ENCODE measurements around the gene TEX13A. TPM values are rescaled to one million over a fixed set of nuclear protein-coding genes. Genes with fewer than 3 reads are reported as not detected.
"Not testable (repeated sequence)": the region's sequence is repeated elsewhere in the genome, so short reads cannot be mapped to it uniquely, and the experiment has no call there.

The TEX13A gene
- total and polyA plus RNA-seq, 9 of the 15 experiments (the other 6 are each of a cell fraction or from before 2014, with no cell fraction given): 0.23 TPM; not detected in 8

GRCh38 chrX:105241056-105241455 lies 20.6 kb upstream of the TEX13A start:
- CTCF ChIA-PET (ENCODE audit: low intra/inter-chr PET ratio): no interaction called here
- H3K4me1 ChIP-seq (replicated peaks in 1 of 2; ENCODE audit: control insufficient read depth in 2 of 2, insufficient read depth in 2 of 2, low read length in 2 of 2): no peaks in the 10 kb centered on the region
- no peaks in the 10 kb centered on the region for H3K36me3 ChIP-seq (ENCODE audit: control insufficient read depth, insufficient read depth, low read length)
- FAIRE-seq (no peak), DNase-seq (ENCODE audit: extremely low read depth in 1 of 4, low spot score in 3 of 4) (no peak), ATAC-seq (no peak)
- H3K9me1 ChIP-seq (ENCODE audit: control insufficient read depth, insufficient read depth, low read length): no peaks in the 10 kb centered on the region
- no peak overlapping the region for H3K27ac ChIP-seq (ENCODE audit: extremely low read depth, low read depth, low read length)
- no peak overlapping the region for H3K9ac ChIP-seq (ENCODE audit: insufficient read depth in 1 of 2, low read depth in 2 of 2, low read length in 2 of 2)
- H4K20me1 ChIP-seq (replicated peaks; ENCODE audit: control insufficient read depth, insufficient read depth, low read length): no peaks in the 10 kb centered on the region
- no peaks in the 10 kb centered on the region for H3K9me3 ChIP-seq (replicated peaks; ENCODE audit: control insufficient read depth, insufficient read depth, low read depth, low read length)
- H2AFZ ChIP-seq (ENCODE audit: low read depth, low read length): no peak overlapping the region
- H3K4me2 ChIP-seq (ENCODE audit: insufficient read depth, low read length): no peak overlapping the region
- intact Hi-C loops (cut with micrococcal nuclease) (no loop called here), in situ Hi-C loops (cut with MboI) (no loop called here)
- TF ChIP-seq CEBPZ (IDR thresholded peaks at IDR 0.05; ENCODE audit: borderline replicate concordance, low read depth, low read length): no peak
- TF ChIP-seq CLOCK (CRISPR knock-in tag; IDR thresholded peaks at IDR 0.05; ENCODE audit: borderline replicate concordance): no peak
- no peak for TF ChIP-seq NCOA2 (IDR thresholded peaks at IDR 0.05; ENCODE audit: partially characterized antibody in 2 of 2)
- TF ChIP-seq TAL1 (IDR thresholded peaks at IDR 0.05): no peak
- TF ChIP-seq ZNF518B (CRISPR knock-in tag; IDR thresholded peaks at IDR 0.05): no peak
- TF ChIP-seq ZNF12 (CRISPR knock-in tag; IDR thresholded peaks at IDR 0.05): no peak
- POLR2A ChIA-PET: no interaction called here
- WGBS (ENCODE audit: insufficient coverage, low coverage, missing lambda C conversion rate): 0% methylated on average over 2 of the region's 2 CpGs
- BruUV-seq (replicated peaks): no TSS peak
- H3K4me3 ChIP-seq: no peak overlapping the region
- no peaks in the 10 kb centered on the region for H3K79me2 ChIP-seq (ENCODE audit: control insufficient read depth, insufficient read depth, low read length)
- H3K27me3 ChIP-seq (ENCODE audit: control insufficient read depth in 2 of 2, insufficient read depth in 2 of 2, low read length in 2 of 2): no peaks in the 10 kb centered on the region

GRCh38 chrX:105237407-105237806 lies 16.9 kb upstream of the TEX13A start:
- ATAC-seq; H3K9me1 ChIP-seq (ENCODE audit: control insufficient read depth, insufficient read depth, low read length); POLR2A ChIA-PET; CTCF ChIA-PET (ENCODE audit: low intra/inter-chr PET ratio); in situ Hi-C loops (cut with MboI); intact Hi-C loops (cut with micrococcal nuclease); H3K4me1 ChIP-seq (replicated peaks in 1 of 2; ENCODE audit: control insufficient read depth in 2 of 2, insufficient read depth in 2 of 2, low read length in 2 of 2); H3K4me2 ChIP-seq (ENCODE audit: insufficient read depth, low read length); H2AFZ ChIP-seq (ENCODE audit: low read depth, low read length); FAIRE-seq; H3K36me3 ChIP-seq (ENCODE audit: control insufficient read depth, insufficient read depth, low read length); H3K27me3 ChIP-seq (ENCODE audit: control insufficient read depth in 2 of 2, insufficient read depth in 2 of 2, low read length in 2 of 2); H3K9ac ChIP-seq (ENCODE audit: insufficient read depth in 1 of 2, low read depth in 2 of 2, low read length in 2 of 2); H3K9me3 ChIP-seq (replicated peaks; ENCODE audit: control insufficient read depth, insufficient read depth, low read depth, low read length); H3K27ac ChIP-seq (ENCODE audit: extremely low read depth, low read depth, low read length); BruUV-seq (replicated peaks); H3K79me2 ChIP-seq (ENCODE audit: control insufficient read depth, insufficient read depth, low read length); H4K20me1 ChIP-seq (replicated peaks; ENCODE audit: control insufficient read depth, insufficient read depth, low read length); H3K4me3 ChIP-seq; DNase-seq (ENCODE audit: extremely low read depth in 1 of 4, low spot score in 3 of 4): not testable (repeated sequence)
- 0% methylated on average over 2 of the region's 3 CpGs for WGBS (ENCODE audit: insufficient coverage, low coverage, missing lambda C conversion rate)

Measured in K562 (cell line).